HCT116 (cell line): ENCODE measurements around the gene OR56B1.

Experiments used
- ATF3 ChIP-seq: IDR thresholded peaks from 2 replicates; pipeline ENCODE4 v1.6.1; 2012
- CTCF ChIP-seq, 3 experiments: fragments of 200-600 bp in 1 of 3; sonication (generic) in 1 of 3; IDR thresholded peaks in 2 of 3; conservative IDR thresholded peaks in 1 of 3; 2 replicates each; pipeline ENCODE4 v1.5.1; 2012 to 2017; ENCODE audit warnings: low read depth in 2 of 3, low read length in 2 of 3, antibody characterized with exemption in 1 of 3, borderline replicate concordance in 1 of 3, control low read depth in 1 of 3, mild to moderate bottlenecking in 1 of 3, mixed read lengths in 1 of 3, mixed run types in 1 of 3, moderate library complexity in 1 of 3; ENCODE audit not compliant: insufficient read depth in 1 of 3
- EGR1 ChIP-seq: IDR thresholded peaks from 2 replicates; pipeline ENCODE4 v1.6.1; 2012; ENCODE audit warnings: low read depth
- EZH2 ChIP-seq: fragments of 200-600 bp; sonication (generic); IDR thresholded peaks from 2 replicates; pipeline ENCODE4 v1.6.1; 2017; ENCODE audit warnings: antibody characterized with exemption, mixed run types
- EZH2phosphoT487 ChIP-seq: fragments of 200-600 bp; IDR thresholded peaks from 2 replicates; pipeline ENCODE4 v1.6.1; 2018; ENCODE audit warnings: antibody characterized with exemption, borderline replicate concordance
- POLR2A ChIP-seq: IDR thresholded peaks from 2 replicates; pipeline ENCODE4 v1.7.0; 2011; ENCODE audit warnings: borderline replicate concordance; ENCODE audit not compliant: insufficient read depth, insufficient read length; ENCODE audit errors: extremely low read depth
- POLR2AphosphoS5 ChIP-seq: IDR thresholded peaks from 2 replicates; pipeline ENCODE4 v1.6.1; 2011; ENCODE audit warnings: mild to moderate bottlenecking, low read depth, low read length, moderate library complexity
- RAD21 ChIP-seq: IDR thresholded peaks from 2 replicates; pipeline ENCODE4 v1.6.1; 2012; ENCODE audit warnings: low read depth, mild to moderate bottlenecking
- SIN3A ChIP-seq: IDR thresholded peaks from 2 replicates; pipeline ENCODE4 v1.6.1; 2012; ENCODE audit warnings: low read depth
- SP1 ChIP-seq: IDR thresholded peaks from 2 replicates; pipeline ENCODE4 v1.6.1; 2012; ENCODE audit warnings: low read depth
- SRF ChIP-seq: IDR thresholded peaks from 2 replicates; pipeline ENCODE4 v1.6.1; 2012; ENCODE audit warnings: low read depth
- ZNF274 ChIP-seq: fragments of 200-500 bp; sonication (Bioruptor generic); IDR thresholded peaks from 2 replicates; pipeline ENCODE4 v1.6.1; 2014; ENCODE audit warnings: mild to moderate bottlenecking, low read depth, low read length, inconsistent platforms

DNA sequence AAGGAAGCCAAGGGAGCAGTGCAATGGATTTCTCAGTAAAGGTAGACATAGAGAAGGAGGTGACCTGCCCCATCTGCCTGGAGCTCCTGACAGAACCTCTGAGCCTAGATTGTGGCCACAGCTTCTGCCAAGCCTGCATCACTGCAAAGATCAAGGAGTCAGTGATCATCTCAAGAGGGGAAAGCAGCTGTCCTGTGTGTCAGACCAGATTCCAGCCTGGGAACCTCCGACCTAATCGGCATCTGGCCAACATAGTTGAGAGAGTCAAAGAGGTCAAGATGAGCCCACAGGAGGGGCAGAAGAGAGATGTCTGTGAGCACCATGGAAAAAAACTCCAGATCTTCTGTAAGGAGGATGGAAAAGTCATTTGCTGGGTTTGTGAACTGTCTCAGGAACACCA is 40.0 kb upstream of the OR56B1 start:
- TF ChIP-seq POLR2A = no peak
- TF ChIP-seq CTCF (IDR thresholded peaks at IDR 0.05 in 2 of 3, conservative IDR thresholded peaks at IDR 0.05 in 1 of 3; ENCODE audit: borderline replicate concordance in 1 of 3, insufficient read depth in 1 of 3, low read depth in 2 of 3, low read length in 2 of 3) = no peak
- no peak for TF ChIP-seq SP1
- TF ChIP-seq SIN3A = no peak
- TF ChIP-seq EGR1 = no peak
- no peak for TF ChIP-seq POLR2AphosphoS5
- TF ChIP-seq EZH2 = no peak
- no peak for TF ChIP-seq ZNF274
- TF ChIP-seq EZH2phosphoT487 = no peak
- TF ChIP-seq SRF = no peak
- TF ChIP-seq ATF3 = no peak
- no peak for TF ChIP-seq RAD21
